Activated naive CD8-positive, alpha-beta T cell treated with anti-CD3 and anti-CD28 coated beads, Interleukin-2, amount 50 U/mL, for 16 hours (primary cell): ENCODE measurements around the gene HSPB6.
"Not testable (repeated sequence)": the region's sequence is repeated elsewhere in the genome, so short reads cannot be mapped to it uniquely, and the experiment has no call there.

Experiments
- DNase-seq: peaks from one replicate; pipeline ENCODE4 v3.0.0-alpha.2; 2020; ENCODE audit warnings: low read depth, low spot score

Gene HSPB6

GRCh38 chr19:35786299-35787160 is 29.7 kb upstream of the HSPB6 start:
- no peak for DNase-seq

- no peak for DNase-seq
Measured at GRCh38 chr19:35785339-35785627, 28.5 kb upstream of the HSPB6 start.

- DNase-seq = no peak
Measured at GRCh38 chr19:35784503-35785338, 27.9 kb upstream of the HSPB6 start.

- no peak for DNase-seq
Measured at GRCh38 chr19:35783469-35784434, 26.9 kb upstream of the HSPB6 start.

GRCh38 chr19:35782589-35782988 is 25.8 kb upstream of the HSPB6 start:
- no peak for DNase-seq

- DNase-seq = no peak
Measured at GRCh38 chr19:35781650-35782049, 24.8 kb upstream of the HSPB6 start.

GRCh38 chr19:35780717-35781116 is 23.9 kb upstream of the HSPB6 start:
- DNase-seq = no peak

- DNase-seq = no peak
Measured at GRCh38 chr19:35780058-35780457, 23.2 kb upstream of the HSPB6 start.

GRCh38 chr19:35779033-35779432 is 22.2 kb upstream of the HSPB6 start:
- no peak for DNase-seq

- DNase-seq = no peak
Measured at GRCh38 chr19:35777961-35778360, 21.1 kb upstream of the HSPB6 start.

GRCh38 chr19:35777086-35777841 is 20.4 kb upstream of the HSPB6 start:
- DNase-seq = no peak

- DNase-seq = no peak
Measured at GRCh38 chr19:35776102-35776788, 19.4 kb upstream of the HSPB6 start.

- DNase-seq = peak; percentile 97
Measured at GRCh38 chr19:35775298-35776101, 18.7 kb upstream of the HSPB6 start, which contains the start of gene ARHGAP33. ARHGAP33 (plus strand) TSS chr19:35775564; CDS start chr19:35775659, 95 bp downstream.

GRCh38 chr19:35775046-35775297 is 18.1 kb upstream of the HSPB6 start:
- DNase-seq = no peak

GRCh38 chr19:35774274-35775045 is 17.6 kb upstream of the HSPB6 start:
- DNase-seq = no peak

- DNase-seq = no peak
Measured at GRCh38 chr19:35773020-35773806, 16.4 kb upstream of the HSPB6 start.

GRCh38 chr19:35772362-35772761 is 15.5 kb upstream of the HSPB6 start:
- DNase-seq = not testable (repeated sequence)

- no peak for DNase-seq
Measured at GRCh38 chr19:35768082-35768421, 11.2 kb upstream of the HSPB6 start.
